Smooth muscle cell (in vitro differentiated cells): Measurements from ENCODE around the gene KLF14. TPM values are rescaled to one million over a fixed set of nuclear protein-coding genes. Genes with fewer than 3 reads are reported as not detected.
"Not testable (repeated sequence)": the region's sequence is repeated elsewhere in the genome, so short reads cannot be mapped to it uniquely, and the experiment has no call there.

Experiments
- DNase-seq: peaks from one replicate; lab custom pipeline; 2025; ENCODE audit not compliant: unreplicated experiment; lab: John Stamatoyannopoulos, UW
- H2AFZ ChIP-seq: fragments of 200-600 bp; sonication (generic); 2 replicates; pipeline ENCODE4 v1.6.0; 2016; ENCODE audit warnings: antibody characterized with exemption, low read depth, mild to moderate bottlenecking
- H3F3A ChIP-seq: fragments of 200-600 bp; sonication (generic); 2 replicates; pipeline ENCODE4 v1.6.0; 2017; ENCODE audit warnings: antibody characterized with exemption, low read depth
- H3K27ac ChIP-seq: fragments of 200-600 bp; sonication (generic); 2 replicates; pipeline ENCODE4 v1.5.1; 2016; ENCODE audit warnings: low read depth, mild to moderate bottlenecking
- H3K27me3 ChIP-seq: fragments of 200-600 bp; sonication (generic); 2 replicates; pipeline ENCODE4 v1.6.1; 2016; ENCODE audit warnings: low read depth, mild to moderate bottlenecking
- H3K36me3 ChIP-seq: fragments of 200-600 bp; sonication (generic); 2 replicates; pipeline ENCODE4 v1.5.1; 2016; ENCODE audit warnings: low read depth
- H3K4me1 ChIP-seq: fragments of 200-600 bp; sonication (generic); 2 replicates; pipeline ENCODE4 v1.5.1; 2016; ENCODE audit warnings: low read depth
- H3K4me2 ChIP-seq: fragments of 200-600 bp; sonication (generic); 2 replicates; pipeline ENCODE4 v1.6.0; 2016; ENCODE audit warnings: mild to moderate bottlenecking
- H3K4me3 ChIP-seq: fragments of 200-600 bp; sonication (generic); 2 replicates; pipeline ENCODE4 v1.5.1; 2016; ENCODE audit warnings: mild to moderate bottlenecking
- H3K79me2 ChIP-seq: fragments of 200-600 bp; sonication (generic); 2 replicates; pipeline ENCODE4 v1.6.0; 2016; ENCODE audit warnings: low read depth, mild to moderate bottlenecking
- H3K9ac ChIP-seq: fragments of 200-600 bp; sonication (generic); 2 replicates; pipeline ENCODE4 v1.6.0; 2016; ENCODE audit warnings: low read depth
- H3K9me3 ChIP-seq: fragments of 200-600 bp; sonication (generic); replicated peaks from 2 replicates; pipeline ENCODE4 v1.5.1; 2016; ENCODE audit warnings: low read depth
- H4K20me1 ChIP-seq: fragments of 200-600 bp; sonication (generic); 2 replicates; pipeline ENCODE4 v1.6.0; 2016; ENCODE audit warnings: low read depth
- WGBS: methylation state at CpG from one replicate; pipeline ENCODE4 v1.1.7; 2016; ENCODE audit warnings: low lambda C conversion rate; 5-methylcytosine and 5-hydroxymethylcytosine counted together
- polyA plus RNA-seq: library from polyadenylated mRNA; unstranded; fragments of >200 nt; fragmentation: Nextera tagmentation; extraction: Ambion mirVana; gene quantifications from 2 replicates; pipeline ENCODE4 v1.2.1, GENCODE V29; 2016
- total RNA-seq: library from RNA; depleted of rRNA; stranded (reverse); fragments of >200 nt; gene quantifications from 2 replicates; pipeline ENCODE4 v1.2.3, GENCODE V29; 2014
- TF ChIP-seq, protein P1 (sequence below): fragments of 200-600 bp; sonication (generic); IDR thresholded peaks from 2 replicates; pipeline ENCODE4 v1.5.1; 2017; ENCODE audit warnings: borderline replicate concordance, mild to moderate bottlenecking, antibody characterized with exemption; ENCODE audit not compliant: insufficient read depth, poor library complexity, severe bottlenecking

KLF14 gene
- total and polyA plus RNA-seq, 2 experiments from 2014 or later = not detected

DNA sequence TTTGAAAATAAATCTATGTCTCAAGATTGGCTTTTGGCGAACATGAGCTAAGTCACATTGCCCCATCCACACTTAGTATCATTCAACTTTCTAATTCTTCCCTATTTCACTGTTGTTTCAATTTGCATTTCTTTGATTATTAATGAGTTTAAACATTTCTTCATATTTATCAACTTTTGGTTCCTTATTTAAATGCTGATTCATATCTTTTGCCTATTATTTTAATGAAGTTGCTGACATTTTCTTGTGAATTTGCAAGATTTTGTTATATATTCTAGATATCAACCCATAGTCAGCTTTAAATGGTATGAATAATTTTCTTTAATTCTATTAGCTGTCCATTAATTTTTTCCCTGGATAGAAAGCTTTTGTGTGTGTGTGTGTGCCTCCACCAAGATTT, 33.2 kb downstream of the KLF14 start:
- H4K20me1 ChIP-seq = no peaks in the 10 kb centered on the region
- no peak overlapping the region for H3K4me2 ChIP-seq
- H3K9me3 ChIP-seq = no peaks in the 10 kb centered on the region
- H3K27me3 ChIP-seq = no peaks in the 10 kb centered on the region
- no peaks in the 10 kb centered on the region for H3F3A ChIP-seq
- TF ChIP-seq, protein P1, sequence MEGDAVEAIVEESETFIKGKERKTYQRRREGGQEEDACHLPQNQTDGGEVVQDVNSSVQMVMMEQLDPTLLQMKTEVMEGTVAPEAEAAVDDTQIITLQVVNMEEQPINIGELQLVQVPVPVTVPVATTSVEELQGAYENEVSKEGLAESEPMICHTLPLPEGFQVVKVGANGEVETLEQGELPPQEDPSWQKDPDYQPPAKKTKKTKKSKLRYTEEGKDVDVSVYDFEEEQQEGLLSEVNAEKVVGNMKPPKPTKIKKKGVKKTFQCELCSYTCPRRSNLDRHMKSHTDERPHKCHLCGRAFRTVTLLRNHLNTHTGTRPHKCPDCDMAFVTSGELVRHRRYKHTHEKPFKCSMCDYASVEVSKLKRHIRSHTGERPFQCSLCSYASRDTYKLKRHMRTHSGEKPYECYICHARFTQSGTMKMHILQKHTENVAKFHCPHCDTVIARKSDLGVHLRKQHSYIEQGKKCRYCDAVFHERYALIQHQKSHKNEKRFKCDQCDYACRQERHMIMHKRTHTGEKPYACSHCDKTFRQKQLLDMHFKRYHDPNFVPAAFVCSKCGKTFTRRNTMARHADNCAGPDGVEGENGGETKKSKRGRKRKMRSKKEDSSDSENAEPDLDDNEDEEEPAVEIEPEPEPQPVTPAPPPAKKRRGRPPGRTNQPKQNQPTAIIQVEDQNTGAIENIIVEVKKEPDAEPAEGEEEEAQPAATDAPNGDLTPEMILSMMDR = no peak
- H3K79me2 ChIP-seq = no peaks in the 10 kb centered on the region
- 97% methylated on average over 1 of the region's 1 CpG for WGBS
- DNase-seq = no peak
- H3K9ac ChIP-seq = no peak overlapping the region
- no peak overlapping the region for H3K4me3 ChIP-seq
- H3K4me1 ChIP-seq = no peaks in the 10 kb centered on the region
- H3K27ac ChIP-seq = no peak overlapping the region
- H2AFZ ChIP-seq = no peak overlapping the region
- H3K36me3 ChIP-seq = no peaks in the 10 kb centered on the region

DNA sequence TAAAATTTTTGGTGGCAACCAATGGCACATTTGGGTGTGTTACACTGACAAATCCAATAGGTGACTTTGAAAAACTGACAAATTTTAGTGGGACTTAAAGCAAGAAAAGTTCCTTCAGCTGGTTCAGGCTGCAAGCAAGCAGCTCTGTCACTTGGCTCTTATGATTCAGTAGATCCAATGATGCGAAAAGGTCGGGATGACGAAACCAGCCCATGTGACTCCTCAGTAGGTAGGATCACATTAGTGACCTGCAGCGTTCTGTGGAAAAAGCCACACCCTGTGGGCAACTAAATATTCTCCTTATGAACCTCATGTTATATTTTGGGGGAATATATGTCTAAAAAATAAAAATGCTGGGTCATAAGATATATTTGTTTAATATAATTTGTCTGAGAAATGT, 34.3 kb downstream of the KLF14 start:
- no peak for DNase-seq
- Histone ChIP-seq H3F3A (no peaks in the 10 kb centered on the region), H3K4me2 (no peak overlapping the region), H3K79me2 (no peaks in the 10 kb centered on the region), H3K9ac (no peak overlapping the region), H4K20me1 (no peaks in the 10 kb centered on the region), H3K27me3 (no peaks in the 10 kb centered on the region), H3K36me3 (no peaks in the 10 kb centered on the region), H3K9me3 (no peaks in the 10 kb centered on the region), H3K27ac (no peak overlapping the region), H3K4me1 (no peaks in the 10 kb centered on the region), H2AFZ (no peak overlapping the region), H3K4me3 (no peak overlapping the region)
- WGBS = 67% methylated on average over 4 of the region's 4 CpGs
- TF ChIP-seq, protein P1 = no peak

DNA sequence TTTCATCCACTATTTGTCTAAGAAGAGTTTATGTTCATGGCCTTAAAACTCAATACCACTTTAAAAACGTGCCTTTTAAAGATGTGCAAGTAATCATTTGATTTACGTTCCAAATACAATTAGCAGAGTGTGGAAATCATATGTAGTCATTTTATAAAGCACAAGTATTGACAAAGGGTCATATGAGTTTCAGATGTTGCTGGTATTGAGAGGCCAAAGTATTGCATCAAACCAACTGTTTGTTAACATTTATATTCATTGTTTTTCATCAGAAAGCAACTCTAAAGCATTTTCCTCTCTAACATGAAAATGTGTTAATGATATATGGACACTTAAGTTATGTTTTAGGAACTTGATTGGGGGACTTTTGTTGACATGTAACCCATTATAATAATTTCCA, 36.2 kb downstream of the KLF14 start:
- no peaks in the 10 kb centered on the region for H3K79me2 ChIP-seq
- no peak for DNase-seq
- H3K4me2 ChIP-seq = no peak overlapping the region
- no peak overlapping the region for H2AFZ ChIP-seq
- TF ChIP-seq, protein P1 = no peak
- H3K4me1 ChIP-seq = no peaks in the 10 kb centered on the region
- H3K4me3 ChIP-seq = no peak overlapping the region
- no peaks in the 10 kb centered on the region for H3K9me3 ChIP-seq
- no peak overlapping the region for H3K9ac ChIP-seq
- H3K27me3 ChIP-seq = no peaks in the 10 kb centered on the region
- H3F3A ChIP-seq = no peaks in the 10 kb centered on the region
- H3K27ac ChIP-seq = no peak overlapping the region
- WGBS = 92% methylated on average over 2 of the region's 2 CpGs
- H4K20me1 ChIP-seq = no peaks in the 10 kb centered on the region
- H3K36me3 ChIP-seq = no peaks in the 10 kb centered on the region

DNA sequence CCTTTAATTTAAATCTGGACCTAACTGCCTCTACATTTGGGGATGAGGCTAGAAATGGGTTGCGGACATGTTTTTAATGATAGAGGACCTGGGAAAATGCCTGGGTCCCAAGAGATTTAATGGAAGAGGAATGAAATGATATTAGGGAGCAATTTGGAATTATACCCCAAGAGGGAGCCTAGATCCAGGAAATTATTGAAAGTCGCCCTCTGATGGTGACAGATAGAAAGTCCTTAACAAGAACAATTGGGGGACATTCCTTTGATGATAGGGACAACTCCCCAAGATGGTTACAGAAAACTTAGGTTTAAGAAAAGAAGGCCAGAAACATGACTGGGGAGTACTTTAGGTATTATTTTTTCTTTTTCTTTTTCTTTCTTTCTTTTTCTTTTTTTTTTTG, 38.2 kb downstream of the KLF14 start:
- no peaks in the 10 kb centered on the region for H3K79me2 ChIP-seq
- no peak overlapping the region for H3K27ac ChIP-seq
- no peaks in the 10 kb centered on the region for H3K36me3 ChIP-seq
- no peaks in the 10 kb centered on the region for H3F3A ChIP-seq
- peak overlapping the region; percentile 43 for H2AFZ ChIP-seq
- H3K4me2 ChIP-seq = no peak overlapping the region
- no peak overlapping the region for H3K9ac ChIP-seq
- H3K4me1 ChIP-seq = no peaks in the 10 kb centered on the region
- DNase-seq = no peak
- H4K20me1 ChIP-seq = no peaks in the 10 kb centered on the region
- no peaks in the 10 kb centered on the region for H3K9me3 ChIP-seq
- no peaks in the 10 kb centered on the region for H3K27me3 ChIP-seq
- WGBS = 66% methylated on average over 2 of the region's 2 CpGs
- TF ChIP-seq, protein P1 = peak; percentile 37
- H3K4me3 ChIP-seq = no peak overlapping the region

DNA sequence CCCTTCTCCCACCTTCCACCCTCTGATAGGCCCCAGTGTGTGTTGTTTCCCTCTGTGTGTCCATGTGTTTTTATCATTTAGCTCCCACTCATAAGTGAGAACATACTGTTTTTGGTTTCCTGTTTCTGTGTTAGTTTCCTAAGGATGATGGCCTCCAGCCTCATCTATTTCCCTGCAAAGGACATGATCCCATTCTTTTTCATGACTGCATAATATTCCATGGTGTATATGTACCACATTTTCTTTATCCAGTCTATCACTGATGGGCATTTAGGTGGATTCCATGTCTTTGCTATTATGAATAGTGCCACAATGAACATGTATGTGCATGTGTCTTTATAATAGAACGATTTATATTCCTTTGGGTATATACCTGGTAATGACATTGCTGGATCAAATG, 41.6 kb downstream of the KLF14 start:
- H2AFZ ChIP-seq, H3K9ac ChIP-seq, H3F3A ChIP-seq, H3K27ac ChIP-seq, H3K79me2 ChIP-seq, H4K20me1 ChIP-seq, H3K4me1 ChIP-seq, H3K27me3 ChIP-seq, H3K9me3 ChIP-seq, H3K4me2 ChIP-seq, H3K36me3 ChIP-seq, H3K4me3 ChIP-seq, DNase-seq: not testable (repeated sequence)
- 87% methylated on average over 1 of the region's 1 CpG for WGBS
